IMR-90 (cell line): ENCODE data around the gene TCF7L1. TPM values are rescaled to one million over a fixed set of nuclear protein-coding genes. Genes with fewer than 3 reads are reported as not detected.

ENCODE experiments used
- ATAC-seq: fragments of 200-7000 bp; cut with Tn5 transposase; 2 replicates; pipeline ENCODE4 v1.9.1; 2020; ENCODE audit warnings: low read depth, mild to moderate bottlenecking, moderate library complexity
- BruUV-seq: library from RNA; stranded (reverse); fragments of 400-500 nt; replicated peaks from 2 replicates; lab custom pipeline; 2021; lab: Mats Ljungman, UMichigan
- CTCF ChIA-PET: fragments of 300-600 bp; formaldehyde crosslinking; extraction: SDS; loops from one replicate; lab custom pipeline; 2021; ENCODE audit warnings: antibody characterized with exemption; lab: Yijun Ruan, JAX
- POLR2A ChIA-PET: fragments of 300-600 bp; sonication (Branson Sonifier 250); formaldehyde crosslinking; loops from one replicate; lab custom pipeline; 2022; ENCODE audit warnings: antibody characterized with exemption; ENCODE audit not compliant: unreplicated experiment; lab: Charles Lee
- DNase-seq: peaks from one replicate; pipeline ENCODE4 v3.0.0; 2013
- H2AFZ ChIP-seq: replicated peaks from 2 replicates; pipeline ENCODE3; 2013; ENCODE audit warnings: low read length, mild to moderate bottlenecking; ENCODE audit not compliant: poor library complexity
- H2AK5ac ChIP-seq: 2 replicates; pipeline ENCODE4 v1.6.1; 2013; ENCODE audit warnings: low read depth, low read length, inconsistent platforms
- H2AK9ac ChIP-seq: replicated peaks from 2 replicates; pipeline ENCODE3; 2013; ENCODE audit warnings: mild to moderate bottlenecking, low read depth, low read length, moderate library complexity; ENCODE audit not compliant: poor library complexity
- H2BK120ac ChIP-seq: 2 replicates; pipeline ENCODE4 v1.6.1; 2013; ENCODE audit warnings: low read depth, low read length, inconsistent platforms
- H2BK15ac ChIP-seq: 3 replicates; pipeline ENCODE4 v1.6.1; 2013; ENCODE audit warnings: low read depth, low read length, inconsistent platforms
- H2BK20ac ChIP-seq: 2 replicates; pipeline ENCODE4 v1.6.1; 2013; ENCODE audit warnings: low read depth, mild to moderate bottlenecking, inconsistent platforms, low read length, moderate library complexity
- H2BK5ac ChIP-seq: 2 replicates; pipeline ENCODE4 v1.6.1; 2013; ENCODE audit warnings: mild to moderate bottlenecking, low read depth, low read length, inconsistent platforms; ENCODE audit not compliant: poor library complexity, severe bottlenecking
- H3K14ac ChIP-seq: replicated peaks from 2 replicates; pipeline ENCODE4 v1.6.1; 2013; ENCODE audit warnings: low read depth, low read length, inconsistent platforms
- H3K18ac ChIP-seq: 2 replicates; pipeline ENCODE4 v1.6.1; 2013; ENCODE audit warnings: low read depth, low read length, control low read depth
- H3K23ac ChIP-seq: 2 replicates; pipeline ENCODE4 v1.6.1; 2013; ENCODE audit warnings: low read depth, low read length, inconsistent platforms
- H3K27ac ChIP-seq: 2 replicates; pipeline ENCODE4 v1.5.1; 2013; ENCODE audit warnings: mild to moderate bottlenecking, control low read depth, low read length; ENCODE audit not compliant: insufficient read depth
- H3K27me3 ChIP-seq: 2 replicates; pipeline ENCODE4 v1.6.1; 2013; ENCODE audit warnings: low read length; ENCODE audit not compliant: control insufficient read depth, insufficient read depth
- H3K36me3 ChIP-seq: 2 replicates; pipeline ENCODE4 v1.6.1; 2013; ENCODE audit warnings: low read length, mixed read lengths; ENCODE audit not compliant: control insufficient read depth, insufficient read depth
- H3K4ac ChIP-seq: 2 replicates; pipeline ENCODE4 v1.6.1; 2013; ENCODE audit warnings: low read depth, low read length, inconsistent platforms
- H3K4me1 ChIP-seq: 2 replicates; pipeline ENCODE4 v1.6.1; 2013; ENCODE audit warnings: low read length, mixed read lengths; ENCODE audit not compliant: control insufficient read depth, insufficient read depth
- H3K4me2 ChIP-seq: 2 replicates; pipeline ENCODE4 v1.6.1; 2013; ENCODE audit warnings: low read depth, mild to moderate bottlenecking, control low read depth, low read length, moderate library complexity
- H3K4me3 ChIP-seq: 2 replicates; pipeline ENCODE4 v1.5.1; 2013; ENCODE audit warnings: low read depth, mild to moderate bottlenecking, control low read depth, low read length, moderate library complexity; ENCODE audit not compliant: insufficient read depth
- H3K56ac ChIP-seq: 2 replicates; pipeline ENCODE4 v1.6.1; 2013; ENCODE audit warnings: low read length, inconsistent platforms; ENCODE audit not compliant: insufficient read depth; ENCODE audit errors: extremely low read depth
- H3K79me1 ChIP-seq, 2 experiments: 2 replicates each; pipeline ENCODE4 v1.6.1; 2013; ENCODE audit warnings: low read length in 2 of 2, inconsistent platforms in 1 of 2, low read depth in 1 of 2
- H3K9ac ChIP-seq: 2 replicates; pipeline ENCODE4 v1.6.1; 2013; ENCODE audit warnings: low read depth, low read length, control low read depth
- H3K9me1 ChIP-seq: 2 replicates; pipeline ENCODE4 v1.6.1; 2013; ENCODE audit warnings: low read length, inconsistent platforms; ENCODE audit not compliant: insufficient read depth
- H3K9me3 ChIP-seq: 2 replicates; pipeline ENCODE4 v1.6.1; 2013; ENCODE audit warnings: low read length; ENCODE audit not compliant: control insufficient read depth, insufficient read depth
- H4K20me1 ChIP-seq: 2 replicates; pipeline ENCODE4 v1.6.1; 2013; ENCODE audit warnings: low read length, inconsistent platforms; ENCODE audit not compliant: insufficient read depth
- H4K5ac ChIP-seq: 2 replicates; pipeline ENCODE4 v1.6.1; 2013; ENCODE audit warnings: mild to moderate bottlenecking, low read depth, low read length, control low read depth
- H4K8ac ChIP-seq, 2 experiments: 2 replicates each; pipeline ENCODE4 v1.6.1; 2013; ENCODE audit warnings: low read depth in 2 of 2, low read length in 2 of 2, control low read depth in 1 of 2, inconsistent platforms in 1 of 2
- H4K91ac ChIP-seq: 2 replicates; pipeline ENCODE4 v1.6.1; 2013; ENCODE audit warnings: low read depth, low read length, inconsistent platforms; ENCODE audit not compliant: insufficient read depth
- BHLHE40 ChIP-seq: fragments of 150-350 bp; IDR thresholded peaks from 2 replicates; pipeline ENCODE4 v1.6.1; 2016; ENCODE audit warnings: mild to moderate bottlenecking, low read depth, low read length
- CEBPB ChIP-seq: IDR thresholded peaks from 2 replicates; pipeline ENCODE4 v1.6.1; 2012; ENCODE audit warnings: low read depth, low read length, improper control_type of control experiment
- CTCF ChIP-seq: conservative IDR thresholded peaks from 2 replicates; pipeline ENCODE4 v1.5.1; 2012; ENCODE audit warnings: mild to moderate bottlenecking, low read depth, low read length, improper control_type of control experiment
- ELK1 ChIP-seq: fragments of 150-350 bp; IDR thresholded peaks from 2 replicates; pipeline ENCODE4 v1.6.1; 2016; ENCODE audit warnings: low read depth, mild to moderate bottlenecking, low read length, moderate library complexity, borderline replicate concordance
- FOS ChIP-seq: fragments of 150-350 bp; IDR thresholded peaks from 2 replicates; pipeline ENCODE4 v1.6.1; 2016; ENCODE audit warnings: low read depth, low read length
- MAFK ChIP-seq: IDR thresholded peaks from 2 replicates; pipeline ENCODE4 v1.6.1; 2012; ENCODE audit warnings: low read depth, low read length, improper control_type of control experiment
- MAZ ChIP-seq: IDR thresholded peaks from 2 replicates; pipeline ENCODE4 v1.6.1; 2012; ENCODE audit warnings: low read depth, mild to moderate bottlenecking, low read length, improper control_type of control experiment, moderate library complexity, borderline replicate concordance
- MXI1 ChIP-seq: IDR thresholded peaks from 2 replicates; pipeline ENCODE4 v1.6.1; 2012; ENCODE audit warnings: low read depth, mild to moderate bottlenecking, low read length, moderate library complexity, borderline replicate concordance
- NFE2L2 ChIP-seq: fragments of 150-350 bp; IDR thresholded peaks from 2 replicates; pipeline ENCODE4 v1.6.1; 2016; ENCODE audit warnings: low read depth, mild to moderate bottlenecking, low read length
- POLR2A ChIP-seq: IDR thresholded peaks from 2 replicates; pipeline ENCODE4 v1.6.1; 2012; ENCODE audit warnings: mild to moderate bottlenecking, low read depth, low read length
- RAD21 ChIP-seq: IDR thresholded peaks from 2 replicates; pipeline ENCODE4 v1.6.1; 2012; ENCODE audit warnings: low read length, improper control_type of control experiment
- RCOR1 ChIP-seq: IDR thresholded peaks from 2 replicates; pipeline ENCODE4 v1.6.1; 2012; ENCODE audit warnings: mild to moderate bottlenecking, low read length, improper control_type of control experiment; ENCODE audit not compliant: insufficient replicate concordance
- WGBS, 2 experiments: methylation state at CpG; one replicate each; pipeline versions ENCODE4 v1.1.5 to v1.1.7; 2013; ENCODE audit warnings: missing lambda C conversion rate in 2 of 2; ENCODE audit not compliant: insufficient read length in 1 of 2; ENCODE audit errors: extremely low coverage in 2 of 2; 5-methylcytosine and 5-hydroxymethylcytosine counted together
- dilution Hi-C: fragments of 300-500 bp; cut with HindIII; formaldehyde crosslinking; loops from one replicate; pipeline ENCODE4 v1.14.3; 2018; ENCODE audit warnings: low sequenced_read_pairs; ENCODE audit not compliant: unreplicated experiment
- in situ Hi-C: fragments of 300-500 bp; cut with MboI; formaldehyde crosslinking; loops from 3 replicates; pipeline ENCODE4 v1.14.3; 2019; ENCODE audit warnings: low sequenced_read_pairs, inconsistent platforms, mixed read lengths
- intact Hi-C: fragments of 100-400 bp; cut with micrococcal nuclease; formaldehyde crosslinking; loops from 2 replicates; pipeline ENCODE4 v1.10.0; 2022
- polyA plus RNA-seq, 3 experiments: library from polyadenylated mRNA; depleted of rRNA; stranded (reverse); fragments of >200 nt; gene quantifications; 2 replicates each; pipeline ENCODE4 v1.2.3, GENCODE V29; 2012; ENCODE audit warnings: low replicate concordance in 1 of 3
- total RNA-seq: library from RNA; depleted of rRNA; stranded (reverse); fragments of >200 nt; gene quantifications from 2 replicates; pipeline ENCODE4 v1.2.3, GENCODE V29; 2012

TCF7L1 gene
- total and polyA plus RNA-seq, 2 of the 4 experiments (the other 2 are of a cell fraction) = 0.72 to 11.1 TPM

- H3K27me3 ChIP-seq = no peaks in the 10 kb centered on the region
- H3K36me3 ChIP-seq = no peaks in the 10 kb centered on the region
- H2AK5ac ChIP-seq = no peak overlapping the region
- no peak overlapping the region for H4K8ac ChIP-seq
- no peak overlapping the region for H2BK5ac ChIP-seq
- no peak for TF ChIP-seq NFE2L2
- TF ChIP-seq CEBPB = no peak
- TF ChIP-seq RAD21 = no peak
- no peak for TF ChIP-seq CTCF
- no peak for TF ChIP-seq MAFK
- TF ChIP-seq FOS = no peak
- no peak for TF ChIP-seq POLR2A
- no peak for TF ChIP-seq MXI1
- no peak for TF ChIP-seq RCOR1
- no peak for TF ChIP-seq ELK1
- no peak for TF ChIP-seq MAZ
- TF ChIP-seq BHLHE40 = no peak
- dilution Hi-C loops (no loop called here), in situ Hi-C loops (no loop called here), intact Hi-C loops (no loop called here)
- CTCF ChIA-PET = interaction anchor here (0.9 kb wide), 1 partner anchor 11 kb away, joined by 4 read pairs; no protein-coding TSS in a partner anchor
- no peak overlapping the region for H3K14ac ChIP-seq
- no peak overlapping the region for H3K4me2 ChIP-seq
- no peak overlapping the region for H2BK15ac ChIP-seq
- BruUV-seq = no TSS peak
- H3K27ac ChIP-seq = no peak overlapping the region
- no peak overlapping the region for H4K5ac ChIP-seq
- no peak overlapping the region for H3K4me3 ChIP-seq
- H3K23ac ChIP-seq = no peak overlapping the region
- no peak overlapping the region for H2AFZ ChIP-seq
- peaks cover 16% of the 10 kb centered on the region for H3K4me1 ChIP-seq
- no peak overlapping the region for H3K56ac ChIP-seq
- no peak overlapping the region for H3K9ac ChIP-seq
- no CpG with 5 or more reads among the region's 5 CpGs for WGBS, 2 experiments
- H4K91ac ChIP-seq = no peak overlapping the region
- POLR2A ChIA-PET = no interaction called here
- no peak overlapping the region for H3K4ac ChIP-seq
- H2BK120ac ChIP-seq = no peak overlapping the region
- ATAC-seq = no peak
- H3K18ac ChIP-seq = no peak overlapping the region
- H4K20me1 ChIP-seq = peaks cover 35% of the 10 kb centered on the region
- peaks cover 15% of the 10 kb centered on the region for H3K9me1 ChIP-seq
- peaks cover 53 to 81% of the 10 kb centered on the region in 2 experiments for H3K79me1 ChIP-seq
- DNase-seq = no peak
- no peak overlapping the region for H2BK20ac ChIP-seq
- H3K9me3 ChIP-seq = no peaks in the 10 kb centered on the region
- no peak overlapping the region for H2AK9ac ChIP-seq
Measured at GRCh38 chr2:85246348-85246747, 113.2 kb downstream of the TCF7L1 start.
